Adrenal gland (tissue), 5 donors: ENCODE data around the gene FOXQ1.

Experiments
- CTCF ChIP-seq, 6 experiments: fragments of 450-650 bp in 4 of 6; fragments of 200-600 bp in 2 of 6; sonication (generic) in 1 of 6; IDR thresholded peaks; 1 replicate in 5 of 6; 2 replicates in 1 of 6; pipeline versions ENCODE4 v1.5.1 to v1.8.0; 2016 to 2021; ENCODE audit warnings: antibody characterized with exemption in 6 of 6, mild to moderate bottlenecking in 2 of 6, moderate library complexity in 1 of 6
- POLR2A ChIP-seq, 2 donors: fragments of 450-650 bp; IDR thresholded peaks; one replicate each; pipeline ENCODE4 v1.6.1; 2017; ENCODE audit warnings: antibody characterized with exemption in 2 of 2, mild to moderate bottlenecking in 2 of 2, moderate library complexity in 1 of 2
- donor health status: DM: no; HTN: no; CAD: no.

- TF ChIP-seq CTCF (IDR thresholded peaks at IDR 0.05), result no peak
- no peak for TF ChIP-seq POLR2A (IDR thresholded peaks at IDR 0.05)
Observed at GRCh38 chr6:1313384-1313766, 1.5 kb downstream of the FOXQ1 start.
